DMS 273 (cell line): Measurements from ENCODE around the gene TGM4.

ENCODE experiments used
- DNase-seq: peaks from one replicate; lab custom pipeline; 2025; ENCODE audit not compliant: unreplicated experiment; lab: John Stamatoyannopoulos, UW

TGM4 gene

DNA sequence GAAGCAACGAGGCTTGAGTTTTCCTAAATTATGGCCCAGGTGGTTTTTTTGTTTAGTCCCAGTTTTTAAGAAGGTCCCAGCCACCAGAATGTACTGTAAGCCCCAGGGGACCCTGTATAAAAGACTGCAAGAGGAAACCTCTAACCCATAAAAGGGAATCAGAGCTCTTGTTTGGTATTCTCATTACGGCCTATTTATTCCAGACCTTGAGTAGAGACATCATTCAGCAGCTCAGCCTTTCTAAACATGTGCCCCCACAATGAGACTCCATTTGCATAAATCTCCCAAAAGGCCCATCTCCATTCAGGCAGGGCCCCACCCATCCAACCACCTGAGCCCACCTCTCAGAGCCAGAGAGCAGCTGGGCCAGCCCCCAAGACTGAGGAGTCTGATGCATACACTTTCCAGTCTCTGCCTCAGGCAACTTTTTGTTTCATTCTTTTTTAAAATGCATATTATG, 75.9 kb downstream of the TGM4 start:
- no peak for DNase-seq

DNA sequence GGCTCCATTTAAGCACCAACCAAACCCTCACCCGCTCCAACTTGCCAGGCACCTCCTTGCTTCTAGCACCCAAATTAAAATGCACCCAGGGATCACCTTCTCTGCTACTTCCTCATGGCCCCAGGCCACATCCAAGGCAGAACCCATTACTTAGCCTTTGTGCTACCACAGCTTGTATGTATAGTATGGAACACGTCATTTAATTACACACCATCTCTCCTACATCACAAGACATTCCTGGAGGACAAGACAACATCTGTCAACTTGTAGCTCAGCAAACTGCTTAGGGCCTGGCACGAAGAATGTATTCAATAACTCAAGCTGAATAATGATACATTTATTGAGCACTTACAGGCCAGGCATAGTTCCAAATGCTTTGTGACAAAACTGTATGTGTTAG, 78.3 kb downstream of the TGM4 start:
- no peak for DNase-seq

DNA sequence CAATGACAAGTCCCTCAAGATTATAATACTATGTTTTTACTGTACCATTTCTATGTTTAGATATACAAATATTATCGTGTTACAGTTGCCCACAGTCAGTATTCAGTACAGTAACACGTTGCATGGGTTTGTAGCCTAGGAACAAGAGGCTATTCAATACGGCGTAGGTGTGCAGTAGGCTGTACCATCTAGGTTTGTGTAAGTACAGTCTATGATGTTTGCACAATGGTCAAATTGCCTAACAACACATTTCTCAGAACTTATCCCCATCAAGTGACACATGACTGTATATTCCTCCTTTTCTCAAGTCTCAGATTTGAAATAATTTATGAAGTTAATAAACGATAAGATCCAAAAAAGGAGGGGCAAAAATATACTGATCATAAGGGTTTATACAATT, 79.9 kb downstream of the TGM4 start:
- DNase-seq, result no peak

DNA sequence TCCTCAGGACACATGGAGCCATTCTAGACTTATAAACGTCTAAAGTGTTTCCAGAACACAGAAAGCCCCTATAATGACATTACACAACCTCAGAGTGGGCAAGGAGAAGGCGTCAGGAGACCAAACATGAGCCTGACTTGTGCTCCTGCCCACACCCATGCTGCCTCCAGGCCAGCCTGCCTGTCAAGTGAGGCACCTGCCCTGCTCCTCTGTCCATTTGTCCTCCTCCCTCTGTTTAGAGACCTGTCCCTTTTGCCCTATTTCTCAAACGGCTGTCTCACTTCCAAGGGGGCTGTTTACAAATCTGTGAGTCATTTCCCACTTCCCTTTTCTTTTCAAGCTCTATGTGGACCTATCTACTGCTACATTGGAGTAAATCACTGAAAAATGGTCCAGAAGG, 80.6 kb downstream of the TGM4 start:
- no peak for DNase-seq

DNA sequence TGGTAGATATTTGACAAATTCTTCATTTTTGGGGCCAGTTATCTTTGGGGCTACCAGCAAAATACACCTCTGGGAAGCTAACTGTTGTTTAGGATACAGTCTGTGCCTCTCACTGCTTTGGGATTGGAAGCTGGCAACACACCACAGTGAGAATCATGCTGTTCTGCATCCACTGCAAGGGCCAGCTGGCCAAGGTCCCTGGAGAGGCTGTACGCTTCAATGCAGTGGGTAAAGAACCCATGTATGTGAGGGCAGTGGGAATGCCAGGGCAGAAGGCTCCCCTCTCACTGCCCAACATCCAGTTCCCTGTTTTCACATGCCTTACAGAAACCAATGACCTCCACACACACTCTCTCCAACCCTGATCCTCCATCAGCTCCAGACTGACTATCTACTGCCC, 81.5 kb downstream of the TGM4 start:
- DNase-seq, result no peak

DNA sequence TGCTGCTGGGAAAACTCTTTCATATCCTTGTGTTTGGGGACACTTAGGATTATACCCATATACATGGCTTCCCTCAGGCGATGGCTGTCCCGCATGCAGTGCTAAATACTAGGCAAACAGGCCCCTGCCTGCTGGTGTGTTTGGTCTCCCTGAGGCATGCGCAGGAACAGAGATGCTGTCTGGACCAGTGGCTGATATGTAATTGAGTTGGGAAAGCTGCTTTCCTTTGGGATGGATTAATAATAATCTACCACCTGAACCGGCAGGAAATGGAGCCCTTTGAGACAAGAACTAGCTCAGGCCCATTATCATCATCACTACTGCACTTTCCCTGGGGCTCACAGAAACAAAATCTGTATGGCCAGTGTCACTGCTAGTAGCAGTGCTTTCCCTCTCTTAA, 83.6 kb downstream of the TGM4 start:
- no peak for DNase-seq

DNA sequence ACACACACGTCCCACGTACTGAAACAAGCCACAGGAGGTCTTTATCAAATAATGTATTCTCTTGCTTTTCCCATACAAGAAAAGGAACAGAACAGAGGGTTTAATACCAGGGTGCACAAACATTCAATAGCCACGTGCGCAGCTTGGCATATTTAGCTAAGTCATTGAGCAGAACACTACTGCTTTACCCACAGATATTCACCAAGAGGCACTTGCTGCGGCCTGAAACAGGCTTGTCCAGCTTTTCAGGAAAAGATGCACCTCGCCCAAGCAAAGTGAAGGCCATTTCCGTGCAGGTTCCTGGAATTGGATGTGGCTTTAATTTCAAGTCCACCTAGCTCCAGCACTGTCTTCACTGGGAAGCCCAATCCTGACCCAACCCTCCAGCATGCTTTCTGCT, 84.0 kb downstream of the TGM4 start:
- no peak for DNase-seq

DNA sequence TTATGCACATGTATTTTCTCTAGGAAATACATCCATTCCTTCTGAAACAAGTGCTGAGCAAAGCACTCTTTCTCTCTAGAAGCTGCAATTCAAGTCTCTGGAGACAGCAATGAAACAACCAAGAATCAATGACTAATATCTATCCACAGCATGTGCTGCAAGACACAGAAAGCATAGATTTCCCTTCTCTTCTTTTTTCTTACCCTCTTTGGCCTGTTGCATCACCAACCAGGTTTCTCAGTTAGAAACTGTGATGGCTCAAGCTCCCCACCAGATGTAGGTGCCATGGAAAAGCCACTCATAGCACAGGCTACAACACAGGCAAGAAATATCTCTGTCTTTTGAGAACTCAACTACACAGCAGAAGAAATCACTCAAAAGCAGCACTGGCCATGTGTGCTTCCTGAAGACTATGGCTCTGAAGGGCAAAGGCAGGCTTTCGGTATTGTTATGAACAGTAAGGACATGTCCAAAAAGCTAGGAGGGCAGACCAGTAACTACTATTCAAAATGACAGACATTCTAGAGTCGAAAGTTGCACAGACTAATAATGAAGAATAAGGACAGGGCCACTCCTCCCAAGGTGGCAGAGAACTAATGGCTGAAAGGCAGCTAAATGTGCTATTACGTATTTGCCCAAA, 86.1 kb downstream of the TGM4 start:
- DNase-seq, result no peak

DNA sequence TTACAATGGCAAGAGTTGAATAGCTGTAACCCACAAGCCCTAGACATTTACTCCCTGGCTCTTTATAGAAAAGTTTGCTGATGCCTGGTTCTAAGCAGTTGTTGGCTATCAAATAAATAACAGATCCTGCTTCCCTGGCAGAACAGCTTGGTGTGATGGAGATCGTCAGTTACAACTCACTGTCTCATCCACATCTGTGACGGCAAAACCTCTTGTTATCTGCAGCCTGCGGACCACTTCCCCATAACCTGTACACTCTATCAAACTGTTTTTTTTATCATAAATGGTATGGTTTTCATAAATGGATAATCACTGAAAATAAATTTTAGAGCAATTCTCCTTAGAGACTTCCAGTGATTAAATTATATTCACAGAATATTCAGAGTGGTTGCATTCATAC, 87.5 kb downstream of the TGM4 start:
- no peak for DNase-seq

DNA sequence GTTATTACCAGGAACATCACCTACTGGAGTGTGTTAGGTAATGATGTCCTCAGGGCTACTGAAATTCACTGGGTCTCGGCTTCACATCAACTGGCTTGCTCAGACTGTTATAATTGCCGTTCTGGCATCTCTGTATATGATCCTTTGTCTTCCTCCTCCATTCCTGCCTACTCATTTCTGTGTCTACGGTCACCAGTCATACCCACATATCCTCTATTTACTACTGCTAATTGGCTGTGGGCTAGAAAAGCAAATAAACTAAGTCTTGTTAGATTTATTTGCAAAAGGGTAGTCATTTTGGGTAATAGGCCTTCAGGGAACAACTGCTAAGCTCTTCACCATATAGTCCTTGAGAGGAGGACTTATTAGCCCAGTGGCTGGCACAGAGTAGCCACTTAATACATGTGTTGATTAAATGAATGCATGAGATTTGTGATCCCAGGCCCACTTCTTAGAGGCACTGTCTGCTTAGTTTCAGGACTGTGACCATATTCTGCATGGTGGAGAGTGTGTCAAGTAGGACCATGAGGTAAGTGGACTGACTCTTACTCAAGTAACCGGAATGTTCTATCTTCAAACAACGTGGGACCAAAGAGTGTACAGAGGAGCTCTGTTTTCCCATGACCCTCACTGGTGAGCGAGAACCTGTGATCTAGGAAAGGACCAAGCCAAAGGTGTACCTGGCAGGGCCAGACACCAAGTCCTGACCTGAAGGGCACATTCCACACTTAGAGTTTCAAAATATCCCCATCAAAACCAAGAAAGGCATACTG, 88.4 kb downstream of the TGM4 start:
- DNase-seq, result no peak

DNA sequence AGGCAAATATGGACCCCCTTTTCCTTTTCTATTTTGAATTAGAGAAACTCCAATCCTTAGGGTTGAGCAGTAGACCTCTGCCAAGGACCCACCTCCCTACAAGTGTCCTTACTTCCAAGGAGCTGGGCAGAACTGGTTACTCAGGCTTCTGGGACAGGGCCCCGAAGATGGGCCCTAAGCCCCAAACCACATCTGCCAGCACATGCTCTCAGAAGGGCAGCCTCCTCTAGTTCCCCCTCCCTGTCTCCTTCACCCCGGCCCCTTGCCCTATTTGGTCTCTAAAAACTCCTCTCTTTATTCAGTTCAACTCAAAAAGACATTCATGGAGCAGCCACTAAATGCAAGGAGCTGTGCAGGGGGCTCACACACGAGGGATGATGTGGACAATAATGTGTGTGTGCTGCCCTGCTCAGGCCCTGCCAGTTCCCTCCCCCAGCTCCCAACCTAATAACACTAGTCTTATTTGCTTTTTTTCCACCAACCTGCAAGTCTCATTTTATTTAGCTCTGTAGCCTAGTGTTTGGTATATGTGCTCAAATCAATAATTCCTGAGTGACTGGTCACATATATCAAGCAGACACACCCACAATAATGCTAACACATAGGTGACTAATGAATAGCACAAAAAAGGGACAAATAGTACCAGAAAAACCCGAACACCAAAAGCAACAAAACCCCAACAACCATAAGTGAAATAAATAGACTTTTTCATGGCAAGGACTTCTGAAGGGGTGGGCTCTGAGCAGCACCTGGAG, 89.3 kb downstream of the TGM4 start:
- no peak for DNase-seq
